Measurements from ENCODE around the gene GPHN.

GPHN gene

DNA sequence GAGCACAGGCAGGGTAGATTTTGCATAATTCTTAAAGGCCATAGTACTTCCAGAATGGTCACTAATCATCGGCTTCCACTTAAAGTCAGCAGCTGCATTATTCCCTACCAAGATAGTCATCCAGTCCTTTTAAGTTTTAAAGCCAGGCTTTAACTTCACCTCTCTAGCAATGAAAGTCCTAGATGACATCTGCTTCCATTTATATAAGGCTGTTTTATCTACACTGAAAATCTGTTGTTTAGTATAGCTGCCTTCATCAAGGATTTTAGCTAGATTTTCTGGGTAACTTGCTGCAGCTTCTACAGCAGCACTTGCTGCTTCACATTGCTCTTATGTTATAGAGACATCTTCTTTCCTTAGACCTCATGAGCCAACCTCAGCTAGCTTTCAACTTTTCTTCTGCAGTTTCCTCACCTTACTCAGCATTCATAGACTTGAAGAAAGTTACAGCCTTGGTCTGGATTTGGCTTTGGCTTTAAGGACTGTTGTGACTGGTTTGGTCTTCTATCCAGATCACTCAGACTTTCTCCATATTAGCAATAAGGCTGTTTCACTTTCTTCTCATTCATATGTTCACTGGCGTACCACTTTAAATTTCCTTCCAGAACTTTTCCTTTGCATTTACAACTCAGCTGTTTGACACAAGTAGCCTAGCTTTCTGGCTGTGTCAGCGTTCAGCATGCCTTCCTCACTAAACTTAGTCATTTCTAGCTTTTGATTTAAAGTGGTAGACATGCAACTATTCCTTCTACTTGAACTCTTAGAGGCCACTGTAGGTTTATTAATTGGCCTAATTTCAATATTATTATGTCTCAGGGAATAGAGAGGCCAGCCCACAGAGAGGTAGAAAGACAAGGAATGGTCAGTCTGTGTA, 471.4 kb downstream of the GPHN start:
- no peak overlapping the region for H3K9ac ChIP-seq (ENCODE audit: low read length in 2 of 2)
- H3K27ac ChIP-seq (ENCODE audit: low read length), result no peak overlapping the region
- no peaks in the 10 kb centered on the region for H3K4me1 ChIP-seq (ENCODE audit: control insufficient read depth, insufficient read depth, low read length)
- no peaks in the 10 kb centered on the region for H3K9me3 ChIP-seq (ENCODE audit: control insufficient read depth in 2 of 2, low read length in 2 of 2)
- H3K27me3 ChIP-seq (ENCODE audit: control insufficient read depth in 1 of 2, insufficient read depth in 2 of 2, low read length in 2 of 2), result no peaks in the 10 kb centered on the region
- no peak overlapping the region for H3K4me3 ChIP-seq (ENCODE audit: low read length in 2 of 2)
- H3K36me3 ChIP-seq (ENCODE audit: control insufficient read depth in 2 of 2, insufficient read depth in 2 of 2, low read length in 2 of 2), result no peaks in the 10 kb centered on the region

- Histone ChIP-seq H3K27ac (ENCODE audit: low read length) (no peak overlapping the region), H3K9me3 (ENCODE audit: control insufficient read depth in 2 of 2, low read length in 2 of 2) (no peaks in the 10 kb centered on the region), H3K9ac (ENCODE audit: low read length in 2 of 2) (no peak overlapping the region), H3K4me1 (ENCODE audit: control insufficient read depth, insufficient read depth, low read length) (no peaks in the 10 kb centered on the region), H3K27me3 (ENCODE audit: control insufficient read depth in 1 of 2, insufficient read depth in 2 of 2, low read length in 2 of 2) (no peaks in the 10 kb centered on the region), H3K36me3 (ENCODE audit: control insufficient read depth in 2 of 2, insufficient read depth in 2 of 2, low read length in 2 of 2) (no peaks in the 10 kb centered on the region), H3K4me3 (ENCODE audit: low read length in 2 of 2) (no peak overlapping the region)
Observed at GRCh38 chr14:66982247-66982646, 474.3 kb downstream of the GPHN start.

GRCh38 chr14:66992776-66993175, 484.8 kb downstream of the GPHN start:
- H3K36me3 ChIP-seq (ENCODE audit: control insufficient read depth in 2 of 2, insufficient read depth in 2 of 2, low read length in 2 of 2), result peaks cover 0 to under 1% of the 10 kb centered on the region in 2 donors
- H3K9ac ChIP-seq (ENCODE audit: low read length in 2 of 2), result no peak overlapping the region
- H3K27me3 ChIP-seq (ENCODE audit: control insufficient read depth in 1 of 2, insufficient read depth in 2 of 2, low read length in 2 of 2), result no peaks in the 10 kb centered on the region

DNA sequence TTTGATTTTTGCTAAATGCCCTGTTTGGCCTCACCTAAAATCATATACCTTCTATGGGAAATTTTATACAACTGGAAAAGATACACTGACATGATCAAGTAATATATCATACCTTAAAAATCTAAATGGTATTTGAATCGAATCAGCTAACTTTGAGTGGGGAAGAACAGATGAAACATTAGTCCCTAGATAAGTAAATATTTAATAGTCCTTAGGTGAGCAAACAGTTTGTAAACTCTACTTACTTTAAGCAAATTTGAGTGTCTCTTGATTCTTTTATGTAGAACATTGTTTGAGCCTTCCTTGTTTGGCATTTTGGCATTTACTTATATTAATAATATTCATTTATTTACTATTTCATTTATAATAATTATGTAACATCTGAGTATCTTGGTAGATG, 485.6 kb downstream of the GPHN start:
- no peaks in the 10 kb centered on the region for H3K27me3 ChIP-seq (ENCODE audit: control insufficient read depth in 1 of 2, insufficient read depth in 2 of 2, low read length in 2 of 2)
- H3K4me3 ChIP-seq (ENCODE audit: low read length in 2 of 2), result no peak overlapping the region
- H3K9ac ChIP-seq (ENCODE audit: low read length in 2 of 2), result no peak overlapping the region
- no peaks in the 10 kb centered on the region for H3K9me3 ChIP-seq (ENCODE audit: control insufficient read depth in 2 of 2, low read length in 2 of 2)
- no peaks in the 10 kb centered on the region for H3K4me1 ChIP-seq (ENCODE audit: control insufficient read depth, insufficient read depth, low read length)
- H3K36me3 ChIP-seq (ENCODE audit: control insufficient read depth in 2 of 2, insufficient read depth in 2 of 2, low read length in 2 of 2), result no peaks in the 10 kb centered on the region
- no peak overlapping the region for H3K27ac ChIP-seq (ENCODE audit: low read length)

More at GRCh38 chr14:66992776-66993175, 484.8 kb downstream of the GPHN start:
- H3K27ac ChIP-seq (ENCODE audit: low read length), result no peak overlapping the region
- no peaks in the 10 kb centered on the region for H3K9me3 ChIP-seq (ENCODE audit: control insufficient read depth in 2 of 2, low read length in 2 of 2)
- no peaks in the 10 kb centered on the region for H3K4me1 ChIP-seq (ENCODE audit: control insufficient read depth, insufficient read depth, low read length)
- H3K4me3 ChIP-seq (ENCODE audit: low read length in 2 of 2), result no peak overlapping the region

DNA sequence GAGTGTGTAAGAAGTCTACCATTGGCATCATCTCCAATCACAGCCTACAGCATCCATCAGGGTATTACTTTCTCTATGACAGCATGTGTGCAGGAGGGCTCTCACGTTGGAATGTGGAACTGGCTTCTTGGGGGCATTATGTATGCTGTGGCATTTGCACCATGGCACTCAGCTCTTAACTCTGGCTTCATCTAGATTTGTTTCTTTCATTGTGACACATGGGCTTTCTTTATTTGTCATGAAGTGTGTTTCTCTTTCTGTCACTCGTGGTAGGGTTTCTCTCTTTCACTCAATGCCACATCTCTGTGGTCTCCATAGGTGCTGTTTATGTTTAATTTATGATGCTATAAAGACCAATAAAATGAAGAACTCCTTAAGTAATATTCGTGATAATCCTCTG, 490.1 kb downstream of the GPHN start:
- Histone ChIP-seq H3K9me3 (ENCODE audit: control insufficient read depth in 2 of 2, low read length in 2 of 2) (no peaks in the 10 kb centered on the region), H3K27me3 (ENCODE audit: control insufficient read depth in 1 of 2, insufficient read depth in 2 of 2, low read length in 2 of 2) (no peaks in the 10 kb centered on the region), H3K36me3 (ENCODE audit: control insufficient read depth in 2 of 2, insufficient read depth in 2 of 2, low read length in 2 of 2) (no peaks in the 10 kb centered on the region), H3K4me1 (ENCODE audit: control insufficient read depth, insufficient read depth, low read length) (no peaks in the 10 kb centered on the region), H3K9ac (ENCODE audit: low read length in 2 of 2) (no peak overlapping the region), H3K4me3 (ENCODE audit: low read length in 2 of 2) (no peak overlapping the region), H3K27ac (ENCODE audit: low read length) (no peak overlapping the region)

GRCh38 chr14:66999978-67000377, 492.0 kb downstream of the GPHN start:
- Histone ChIP-seq H3K27ac (ENCODE audit: low read length) (no peak overlapping the region), H3K9me3 (ENCODE audit: control insufficient read depth in 2 of 2, low read length in 2 of 2) (no peaks in the 10 kb centered on the region), H3K27me3 (ENCODE audit: control insufficient read depth in 1 of 2, insufficient read depth in 2 of 2, low read length in 2 of 2) (no peaks in the 10 kb centered on the region), H3K36me3 (ENCODE audit: control insufficient read depth in 2 of 2, insufficient read depth in 2 of 2, low read length in 2 of 2) (no peaks in the 10 kb centered on the region), H3K9ac (ENCODE audit: low read length in 2 of 2) (no peak overlapping the region), H3K4me1 (ENCODE audit: control insufficient read depth, insufficient read depth, low read length) (no peaks in the 10 kb centered on the region), H3K4me3 (ENCODE audit: low read length in 2 of 2) (no peak overlapping the region)

- H3K9ac ChIP-seq (ENCODE audit: low read length in 2 of 2), result no peak overlapping the region
- H3K36me3 ChIP-seq (ENCODE audit: control insufficient read depth in 2 of 2, insufficient read depth in 2 of 2, low read length in 2 of 2), result no peaks in the 10 kb centered on the region
- no peaks in the 10 kb centered on the region for H3K9me3 ChIP-seq (ENCODE audit: control insufficient read depth in 2 of 2, low read length in 2 of 2)
- H3K4me3 ChIP-seq (ENCODE audit: low read length in 2 of 2), result no peak overlapping the region
- H3K4me1 ChIP-seq (ENCODE audit: control insufficient read depth, insufficient read depth, low read length), result no peaks in the 10 kb centered on the region
- no peak overlapping the region for H3K27ac ChIP-seq (ENCODE audit: low read length)
- no peaks in the 10 kb centered on the region for H3K27me3 ChIP-seq (ENCODE audit: control insufficient read depth in 1 of 2, insufficient read depth in 2 of 2, low read length in 2 of 2)
Observed at GRCh38 chr14:67002994-67003753, 495.2 kb downstream of the GPHN start.

DNA sequence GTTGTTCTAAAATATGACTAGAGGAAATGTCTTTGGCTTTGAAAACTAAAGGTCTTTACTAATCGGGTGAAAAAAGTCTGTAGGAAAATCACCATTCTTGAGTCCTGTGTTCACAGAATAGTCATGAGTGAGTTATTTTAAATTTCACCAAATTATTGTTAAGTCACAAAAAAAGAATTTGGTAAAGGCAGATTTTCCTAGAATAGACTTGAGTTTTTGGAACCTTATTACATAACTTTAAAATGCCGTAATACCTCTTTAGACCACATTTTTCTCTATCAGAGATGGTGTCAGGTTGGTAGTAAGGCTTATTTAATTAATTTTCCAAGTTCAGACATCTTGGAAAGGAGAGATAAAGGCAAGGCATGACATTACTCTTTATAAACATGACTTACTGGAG, 496.6 kb downstream of the GPHN start:
- Histone ChIP-seq H3K4me1 (ENCODE audit: control insufficient read depth, insufficient read depth, low read length) (no peaks in the 10 kb centered on the region), H3K27me3 (ENCODE audit: control insufficient read depth in 1 of 2, insufficient read depth in 2 of 2, low read length in 2 of 2) (no peaks in the 10 kb centered on the region), H3K9me3 (ENCODE audit: control insufficient read depth in 2 of 2, low read length in 2 of 2) (no peaks in the 10 kb centered on the region), H3K9ac (ENCODE audit: low read length in 2 of 2) (no peak overlapping the region), H3K27ac (ENCODE audit: low read length) (no peak overlapping the region), H3K36me3 (ENCODE audit: control insufficient read depth in 2 of 2, insufficient read depth in 2 of 2, low read length in 2 of 2) (no peaks in the 10 kb centered on the region), H3K4me3 (ENCODE audit: low read length in 2 of 2) (no peak overlapping the region)

DNA sequence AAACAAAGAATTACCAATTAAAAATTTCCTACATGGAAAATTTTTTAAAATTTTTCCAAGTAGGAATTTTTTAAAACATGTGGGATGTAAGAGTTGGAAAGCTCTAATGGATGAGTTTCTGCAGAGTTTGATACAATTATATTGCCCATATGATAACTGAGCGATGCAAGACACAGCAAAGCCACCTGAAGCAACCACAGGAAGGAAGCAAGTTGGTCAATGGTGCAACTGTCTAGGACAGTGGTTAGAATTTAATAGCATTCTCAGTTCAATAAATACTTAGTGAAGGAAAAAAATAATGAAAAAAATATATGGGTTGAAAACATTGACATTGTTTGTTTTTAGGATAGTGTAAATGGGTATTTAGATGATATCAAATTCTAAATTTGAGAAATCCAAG, 502.7 kb downstream of the GPHN start:
- Histone ChIP-seq H3K9ac (ENCODE audit: low read length in 2 of 2) (no peak overlapping the region), H3K4me1 (ENCODE audit: control insufficient read depth, insufficient read depth, low read length) (no peaks in the 10 kb centered on the region), H3K36me3 (ENCODE audit: control insufficient read depth in 2 of 2, insufficient read depth in 2 of 2, low read length in 2 of 2) (no peaks in the 10 kb centered on the region), H3K27ac (ENCODE audit: low read length) (no peak overlapping the region), H3K9me3 (ENCODE audit: control insufficient read depth in 2 of 2, low read length in 2 of 2) (no peaks in the 10 kb centered on the region), H3K4me3 (ENCODE audit: low read length in 2 of 2) (no peak overlapping the region), H3K27me3 (ENCODE audit: control insufficient read depth in 1 of 2, insufficient read depth in 2 of 2, low read length in 2 of 2) (no peaks in the 10 kb centered on the region)

GRCh38 chr14:67016856-67017255, 508.9 kb downstream of the GPHN start:
- Histone ChIP-seq H3K27me3 (ENCODE audit: control insufficient read depth in 1 of 2, insufficient read depth in 2 of 2, low read length in 2 of 2) (no peaks in the 10 kb centered on the region), H3K4me3 (ENCODE audit: low read length in 2 of 2) (no peak overlapping the region), H3K27ac (ENCODE audit: low read length) (no peak overlapping the region), H3K9ac (ENCODE audit: low read length in 2 of 2) (no peak overlapping the region), H3K9me3 (ENCODE audit: control insufficient read depth in 2 of 2, low read length in 2 of 2) (no peaks in the 10 kb centered on the region), H3K36me3 (ENCODE audit: control insufficient read depth in 2 of 2, insufficient read depth in 2 of 2, low read length in 2 of 2) (no peaks in the 10 kb centered on the region), H3K4me1 (ENCODE audit: control insufficient read depth, insufficient read depth, low read length) (no peaks in the 10 kb centered on the region)

DNA sequence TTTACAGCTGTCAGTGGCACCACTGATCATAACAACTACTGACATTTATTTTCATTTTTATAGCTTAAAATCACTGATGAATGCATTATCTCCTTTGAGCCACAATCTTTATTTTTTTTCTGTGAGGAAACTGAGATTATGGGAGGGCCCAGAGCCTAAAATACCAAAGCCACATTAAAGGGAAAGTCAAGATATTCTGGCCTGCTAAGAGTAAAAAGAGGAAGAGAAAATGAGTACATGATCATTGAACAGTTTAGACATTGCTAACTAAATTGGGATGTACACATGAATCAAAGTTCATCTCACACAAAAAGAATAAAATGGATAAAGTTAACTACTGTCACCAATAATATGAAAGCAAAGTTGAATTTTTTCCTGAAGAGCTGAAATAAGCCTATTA, 510.8 kb downstream of the GPHN start:
- no peaks in the 10 kb centered on the region for H3K4me1 ChIP-seq (ENCODE audit: control insufficient read depth, insufficient read depth, low read length)
- no peak overlapping the region for H3K27ac ChIP-seq (ENCODE audit: low read length)
- H3K9ac ChIP-seq (ENCODE audit: low read length in 2 of 2), result no peak overlapping the region
- H3K36me3 ChIP-seq (ENCODE audit: control insufficient read depth in 2 of 2, insufficient read depth in 2 of 2, low read length in 2 of 2), result no peaks in the 10 kb centered on the region
- no peaks in the 10 kb centered on the region for H3K9me3 ChIP-seq (ENCODE audit: control insufficient read depth in 2 of 2, low read length in 2 of 2)
- H3K4me3 ChIP-seq (ENCODE audit: low read length in 2 of 2), result no peak overlapping the region
- H3K27me3 ChIP-seq (ENCODE audit: control insufficient read depth in 1 of 2, insufficient read depth in 2 of 2, low read length in 2 of 2), result no peaks in the 10 kb centered on the region

All from stomach smooth muscle (tissue), 2 donors.